ENCODE measurements around the gene MBNL1.

Gene MBNL1

GRCh38 chr3:152271501-152272236, 2.9 kb downstream of the MBNL1 start:
- H3K4me3 ChIP-seq (ENCODE audit: low read depth, low read length), result peak overlapping the region; percentile 6; the same call in 1 of the 2 replicates
- H3K36me3 ChIP-seq (ENCODE audit: control insufficient read depth in 2 of 2, insufficient read depth in 1 of 2, low read length in 2 of 2), result no peaks in the 10 kb centered on the region
- POLR2A ChIA-PET, result no interaction called here
- TF ChIP-seq ZNF274 (IDR thresholded peaks at IDR 0.05; ENCODE audit: low read length), result no peak
- no peak for TF ChIP-seq ZNF274 (tag by site-specific recombination; IDR thresholded peaks at IDR 0.05; ENCODE audit: borderline replicate concordance)
- TF ChIP-seq ZNF596 (tag by site-specific recombination; IDR thresholded peaks at IDR 0.05), result peak; percentile 78
- H3K9me3 ChIP-seq (ENCODE audit: control insufficient read depth, insufficient read depth, low read depth, low read length), result no peaks in the 10 kb centered on the region
- CTCF ChIA-PET, result interaction anchor here (1.1 kb wide), 1 partner anchor 172 kb away, joined by 3 read pairs; no protein-coding TSS in a partner anchor
- H3K4me1 ChIP-seq (ENCODE audit: control insufficient read depth, insufficient read depth, low read length), result no peaks in the 10 kb centered on the region; the same call in 1 of the 2 replicates
- H3K27ac ChIP-seq (ENCODE audit: extremely low read depth, low read depth, low read length), result no peak overlapping the region

- Histone ChIP-seq H3K9me3 (ENCODE audit: control insufficient read depth, insufficient read depth, low read depth, low read length) (no peaks in the 10 kb centered on the region), H3K27ac (ENCODE audit: extremely low read depth, low read depth, low read length) (no peak overlapping the region), H3K4me3 (ENCODE audit: low read depth, low read length) (no peak overlapping the region), H3K36me3 (ENCODE audit: control insufficient read depth in 2 of 2, insufficient read depth in 1 of 2, low read length in 2 of 2) (no peaks in the 10 kb centered on the region), H3K4me1 (ENCODE audit: control insufficient read depth, insufficient read depth, low read length) (no peaks in the 10 kb centered on the region; the same call in 1 of the 2 replicates)
- ChIA-PET POLR2A (no interaction called here), CTCF (interaction anchor here (1.1 kb wide), 1 partner anchor 171 kb away, joined by 3 read pairs; no protein-coding TSS in a partner anchor)
- TF ChIP-seq MZF1 (tag by site-specific recombination; IDR thresholded peaks at IDR 0.05; ENCODE audit: borderline replicate concordance) (0 out of 2 replicates have a peak, but pooled peaks have one; percentile 43), ZBTB21 (tag by site-specific recombination; IDR thresholded peaks at IDR 0.05) (no peak)
These were observed 4.1 kb downstream of the MBNL1 start for GRCh38 chr3:152272771-152273242.

GRCh38 chr3:152276681-152277080, 8.0 kb downstream of the MBNL1 start:
- no peak for TF ChIP-seq ZNF335 (tag by site-specific recombination; conservative IDR thresholded peaks at IDR 0.05)
- no peak for TF ChIP-seq TSHZ1 (tag by site-specific recombination; IDR thresholded peaks at IDR 0.05; ENCODE audit: borderline replicate concordance)
- TF ChIP-seq ZNF2 (tag by site-specific recombination; IDR thresholded peaks at IDR 0.05), result no peak
- ChIA-PET POLR2A (interaction anchor here (1.2 kb wide), 1 partner anchor 8 kb away, joined by 4 read pairs; the partner anchor contains the start of gene MBNL1), CTCF (interaction anchor here (0.7 to 1.0 kb wide), 2 partner anchors 15 to 20 kb away, joined by 4 to 6 read pairs; no protein-coding TSS in a partner anchor)

GRCh38 chr3:152277198-152277597, 8.5 kb downstream of the MBNL1 start:
- POLR2A ChIA-PET, result interaction anchor here (1.2 kb wide), 1 partner anchor 8 kb away, joined by 4 read pairs; the partner anchor contains the start of gene MBNL1
- CTCF ChIA-PET, result interaction anchor here (1.2 kb wide), 1 partner anchor 15 kb away, joined by 3 read pairs; no protein-coding TSS in a partner anchor
- Histone ChIP-seq H3K9me3 (ENCODE audit: control insufficient read depth, insufficient read depth, low read depth, low read length) (no peaks in the 10 kb centered on the region), H3K4me1 (ENCODE audit: control insufficient read depth, insufficient read depth, low read length) (no peaks in the 10 kb centered on the region; the same call in 1 of the 2 replicates), H3K36me3 (ENCODE audit: control insufficient read depth in 2 of 2, insufficient read depth in 1 of 2, low read length in 2 of 2) (no peaks in the 10 kb centered on the region), H3K4me3 (ENCODE audit: low read depth, low read length) (no peak overlapping the region), H3K27ac (ENCODE audit: extremely low read depth, low read depth, low read length) (no peak overlapping the region)
- no peak for TF ChIP-seq ZBTB21 (tag by site-specific recombination; IDR thresholded peaks at IDR 0.05)
- no peak for TF ChIP-seq ZNF501 (tag by site-specific recombination; IDR thresholded peaks at IDR 0.05)
- no peak for TF ChIP-seq ZNF658 (tag by site-specific recombination; IDR thresholded peaks at IDR 0.05)
- TF ChIP-seq KLF16 (tag by site-specific recombination; IDR thresholded peaks at IDR 0.05), result no peak
- TF ChIP-seq ZNF394 (tag by site-specific recombination; IDR thresholded peaks at IDR 0.05; ENCODE audit: borderline replicate concordance), result no peak
- TF ChIP-seq ZNF830 (tag by site-specific recombination; IDR thresholded peaks at IDR 0.05; ENCODE audit: low read depth), result no peak
- no peak for TF ChIP-seq ZNF18 (tag by site-specific recombination; IDR thresholded peaks at IDR 0.05)
- no peak for TF ChIP-seq ZNF366 (tag by site-specific recombination; conservative IDR thresholded peaks at IDR 0.05)
- TF ChIP-seq ZNF629 (tag by site-specific recombination; IDR thresholded peaks at IDR 0.05), result no peak
- TF ChIP-seq ZNF76 (tag by site-specific recombination; IDR thresholded peaks at IDR 0.05; ENCODE audit: borderline replicate concordance, low read depth), result no peak
- TF ChIP-seq ZNF280D (tag by site-specific recombination; IDR thresholded peaks at IDR 0.05), result no peak

More at GRCh38 chr3:152276681-152277080, 8.0 kb downstream of the MBNL1 start:
- H3K9me3 ChIP-seq (ENCODE audit: control insufficient read depth, insufficient read depth, low read depth, low read length), result no peaks in the 10 kb centered on the region
- no peak overlapping the region for H3K4me3 ChIP-seq (ENCODE audit: low read depth, low read length)
- H3K27ac ChIP-seq (ENCODE audit: extremely low read depth, low read depth, low read length), result no peak overlapping the region
- H3K4me1 ChIP-seq (ENCODE audit: control insufficient read depth, insufficient read depth, low read length), result no peaks in the 10 kb centered on the region; the same call in 1 of the 2 replicates
- no peaks in the 10 kb centered on the region for H3K36me3 ChIP-seq (ENCODE audit: control insufficient read depth in 2 of 2, insufficient read depth in 1 of 2, low read length in 2 of 2)

Measured in HEK293 (cell line).